Measurements from ENCODE around the gene CASP2.

The CASP2 gene

GRCh38 chr7:143287935-143288826, at the start of gene CASP2:
Gene CASP2, plus strand, starts transcription at chr7:143288351. Its CDS starts 105 bp downstream, at chr7:143288456.
- DNase-seq (ENCODE audit: low read depth): peak; percentile 99

- no peak for DNase-seq (ENCODE audit: low read depth)
These were observed 48.3 kb upstream of the CASP2 start for GRCh38 chr7:143239813-143240212.

GRCh38 chr7:143240291-143241168, 47.6 kb upstream of the CASP2 start:
- DNase-seq (ENCODE audit: low read depth): peak; percentile 26

- DNase-seq (ENCODE audit: low read depth): no peak
These were observed 45.8 kb upstream of the CASP2 start for GRCh38 chr7:143242306-143242705.

GRCh38 chr7:143243111-143243510, 45.0 kb upstream of the CASP2 start:
- DNase-seq (ENCODE audit: low read depth): no peak

- DNase-seq (ENCODE audit: low read depth): no peak
These were observed 44.5 kb upstream of the CASP2 start for GRCh38 chr7:143243614-143244013.

- no peak for DNase-seq (ENCODE audit: low read depth)
These were observed 43.8 kb upstream of the CASP2 start for GRCh38 chr7:143244321-143244720.

DNA sequence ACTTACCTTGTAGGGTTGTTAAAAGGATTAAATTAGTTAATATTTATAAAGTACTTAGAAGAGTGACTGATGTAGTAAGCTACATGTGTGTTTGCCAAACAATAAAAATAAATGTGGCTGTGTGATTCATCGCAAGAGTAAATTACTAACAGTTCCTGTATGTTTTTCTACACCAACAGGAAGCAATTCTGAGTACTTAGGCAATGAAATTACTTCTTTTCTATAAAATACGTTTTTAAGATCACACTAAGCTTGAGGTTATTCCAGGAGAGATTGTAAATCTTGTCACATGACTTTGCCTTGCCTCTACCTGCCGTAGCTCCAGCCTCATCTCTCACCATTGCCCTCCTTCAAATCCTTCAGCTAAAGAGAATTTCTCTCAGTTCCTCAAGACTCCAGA, 43.0 kb upstream of the CASP2 start:
- DNase-seq (ENCODE audit: low read depth): no peak

DNA sequence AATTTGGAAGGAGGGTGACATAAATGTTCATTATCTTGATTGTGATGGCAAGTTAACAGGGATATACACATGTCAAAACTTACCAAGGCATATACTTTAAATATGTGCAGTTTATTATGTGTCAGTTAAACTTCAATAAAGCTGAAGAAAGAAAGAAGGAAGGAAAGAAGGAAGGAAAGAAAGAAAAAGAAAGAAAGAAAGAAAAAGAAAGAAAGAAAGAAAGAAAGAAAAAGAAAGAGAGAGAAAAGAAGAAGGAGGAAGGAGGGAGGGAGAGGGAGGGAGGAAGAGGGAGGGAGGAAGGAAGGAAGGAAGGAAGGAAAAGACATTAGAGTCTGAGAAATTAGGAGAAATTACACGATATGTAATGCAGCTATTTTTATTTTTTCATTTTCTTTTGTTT, 40.8 kb upstream of the CASP2 start:
- no peak for DNase-seq (ENCODE audit: low read depth)

GRCh38 chr7:143248761-143249354, 39.3 kb upstream of the CASP2 start:
- DNase-seq (ENCODE audit: low read depth): no peak

GRCh38 chr7:143250199-143250598, 38.0 kb upstream of the CASP2 start:
- no peak for DNase-seq (ENCODE audit: low read depth)

GRCh38 chr7:143250822-143251221, 37.3 kb upstream of the CASP2 start:
- no peak for DNase-seq (ENCODE audit: low read depth)

- no peak for DNase-seq (ENCODE audit: low read depth)
These were observed 36.1 kb upstream of the CASP2 start for GRCh38 chr7:143252006-143252405.

GRCh38 chr7:143255564-143255963, 32.6 kb upstream of the CASP2 start:
- DNase-seq (ENCODE audit: low read depth): no peak

GRCh38 chr7:143256325-143256724, 31.8 kb upstream of the CASP2 start:
- DNase-seq (ENCODE audit: low read depth): no peak

GRCh38 chr7:143256932-143257331, 31.2 kb upstream of the CASP2 start:
- DNase-seq (ENCODE audit: low read depth): no peak

DNA sequence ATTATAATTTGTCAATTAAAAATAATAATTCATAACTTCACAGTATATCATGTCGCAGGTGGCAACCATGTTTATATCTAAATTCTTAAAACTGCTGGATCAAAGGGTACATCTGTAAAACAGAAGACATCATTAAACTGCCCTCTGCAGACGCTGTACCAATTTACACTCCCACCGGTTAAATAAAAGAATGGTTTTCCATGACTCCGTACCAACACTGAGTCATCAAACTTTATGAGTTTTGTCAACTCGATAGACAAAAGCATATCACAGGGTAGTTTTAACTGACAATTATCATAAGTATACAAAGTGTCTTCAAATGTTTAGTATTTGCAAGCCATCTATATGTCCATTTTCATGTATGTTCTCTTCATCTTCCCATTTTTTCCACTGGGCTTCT, 30.6 kb upstream of the CASP2 start:
- DNase-seq (ENCODE audit: low read depth): no peak

GRCh38 chr7:143258831-143259230, 29.3 kb upstream of the CASP2 start:
- DNase-seq (ENCODE audit: low read depth): no peak

- DNase-seq (ENCODE audit: low read depth): no peak
These were observed 28.4 kb upstream of the CASP2 start for GRCh38 chr7:143259765-143260164.

GRCh38 chr7:143261901-143262300, 26.2 kb upstream of the CASP2 start:
- no peak for DNase-seq (ENCODE audit: low read depth)

DNA sequence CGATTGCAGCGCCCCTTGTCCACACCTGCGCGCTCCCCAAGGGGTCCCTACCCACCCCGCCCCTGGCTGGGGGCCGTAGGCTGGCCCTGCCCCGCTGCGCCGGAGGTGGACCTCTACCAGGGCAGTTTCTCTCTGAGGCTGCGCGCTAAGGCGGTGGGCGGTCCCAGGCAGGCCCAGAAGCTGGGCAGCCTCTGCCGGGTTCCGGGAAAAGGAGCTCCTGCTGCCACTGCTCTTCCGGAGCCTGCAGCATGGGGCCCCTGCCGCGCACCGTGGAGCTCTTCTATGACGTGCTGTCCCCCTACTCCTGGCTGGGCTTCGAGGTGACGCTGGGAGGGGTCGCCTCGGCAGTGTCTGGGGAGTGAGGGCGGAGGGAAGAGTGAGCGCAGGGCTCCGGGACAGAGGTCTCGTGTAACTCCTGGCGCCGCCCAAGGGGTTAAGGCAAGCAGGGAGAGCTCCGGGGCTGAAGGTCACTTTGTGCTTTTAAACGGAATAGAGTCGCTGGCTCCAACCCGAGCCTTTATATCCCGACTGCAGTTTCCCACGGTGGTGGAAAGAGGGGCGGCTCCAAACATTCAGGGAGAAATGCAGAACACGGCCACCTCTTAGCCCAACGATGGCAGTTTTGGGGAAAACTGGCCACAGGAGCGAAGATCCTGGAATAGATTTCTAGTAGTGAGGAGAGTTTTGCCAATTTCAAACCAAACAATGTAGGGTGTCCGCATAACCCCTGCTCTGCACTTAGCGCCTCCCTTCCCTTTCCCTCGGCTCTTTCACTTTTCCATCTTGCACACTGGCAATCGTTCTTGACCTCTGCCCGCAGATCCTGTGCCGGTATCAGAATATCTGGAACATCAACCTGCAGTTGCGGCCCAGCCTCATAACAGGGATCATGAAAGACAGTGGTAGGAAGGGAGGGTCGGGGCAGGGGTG, 24.6 kb upstream of the CASP2 start, which contains the start of gene GSTK1:
TSS of gene GSTK1 (plus strand) at position 176 of the 930 bp plus-strand sequence. CDS start at position 249, 73 bp downstream.
- peak; percentile 79 for DNase-seq (ENCODE audit: low read depth)
